ENCODE measurements around the gene NRSN2. TPM values are rescaled to one million over a fixed set of nuclear protein-coding genes. Genes with fewer than 3 reads are reported as not detected.

NRSN2 gene
- 26.5 and 26.8 TPM in 2 replicates for polyA plus RNA-seq (2013)

GRCh38 chr20:346640-347316 lies at the start of gene NRSN2:
NRSN2 (plus strand) TSS chr20:347111; CDS start chr20:349644, 2,533 bp downstream.
- H3K4me3 ChIP-seq (ENCODE audit: low read depth, low read length): peak within 1 kb of the TSS; percentile 74
- H3K23ac ChIP-seq (ENCODE audit: low read length): no peak within 1 kb of the TSS
- peak within 1 kb of the TSS; percentile 62 for H2AFZ ChIP-seq (ENCODE audit: insufficient read depth, low read length, poor library complexity)
- peak within 1 kb of the TSS; percentile 71 for H4K8ac ChIP-seq (ENCODE audit: low read depth, low read length)
- no peaks in the 10 kb centered on the region for H3K27me3 ChIP-seq (ENCODE audit: insufficient read depth, low read length)
- peak within 1 kb of the TSS; percentile 80 for H3K9ac ChIP-seq (ENCODE audit: low read length)
- peak within 1 kb of the TSS; percentile 81 for H3K4me2 ChIP-seq (ENCODE audit: low read length)
- H3K9me3 ChIP-seq (ENCODE audit: insufficient read depth, low read depth, low read length): no peaks in the 10 kb centered on the region
- WGBS (ENCODE audit: extremely low coverage, insufficient coverage, insufficient read length): no CpG with 5 or more reads among the region's 50 CpGs
- H4K91ac ChIP-seq (ENCODE audit: low read depth, low read length): peak within 1 kb of the TSS; percentile 67
- peak within 1 kb of the TSS; percentile 43 for H2BK5ac ChIP-seq (ENCODE audit: low read depth, low read length, poor library complexity)
- H3K27ac ChIP-seq (ENCODE audit: low read depth, low read length): peak within 1 kb of the TSS; percentile 72
- peak within 1 kb of the TSS; percentile 9 for H2BK120ac ChIP-seq (ENCODE audit: insufficient read depth, low read length, poor library complexity)
- no peak within 1 kb of the TSS for H2AK5ac ChIP-seq (ENCODE audit: low read length)
- peak in 1 of 2 donors; percentile 60 for DNase-seq
- no peak within 1 kb of the TSS for H2BK12ac ChIP-seq (ENCODE audit: low read length)
- H4K12ac ChIP-seq (ENCODE audit: low read depth, low read length): peak within 1 kb of the TSS; percentile 67
- H3K36me3 ChIP-seq (ENCODE audit: control insufficient read depth in 1 of 2, insufficient read depth in 2 of 2, low read length in 2 of 2): peaks cover 4 to 6% of the 10 kb centered on the region in 2 experiments
- peaks cover 11% of the 10 kb centered on the region for H3K79me1 ChIP-seq (ENCODE audit: low read length)
- H3K14ac ChIP-seq (ENCODE audit: low read length): peak within 1 kb of the TSS; percentile 63
- peaks cover 0 to 6% of the 10 kb centered on the region in 2 experiments for H3K4me1 ChIP-seq (ENCODE audit: control insufficient read depth in 1 of 2, insufficient read depth in 2 of 2, low read length in 2 of 2)
- peak within 1 kb of the TSS; percentile 16 for H3K4ac ChIP-seq (ENCODE audit: low read depth, low read length)
- H3K79me2 ChIP-seq (ENCODE audit: control insufficient read depth, insufficient read depth, low read length, poor library complexity): peaks cover 5% of the 10 kb centered on the region
- H3K18ac ChIP-seq (ENCODE audit: low read length): peak within 1 kb of the TSS; percentile 51

GRCh38 chr20:297925-298775 lies 48.8 kb upstream of the NRSN2 start:
- H2BK120ac ChIP-seq (ENCODE audit: insufficient read depth, low read length, poor library complexity): peak overlapping the region; percentile 95
- H3K18ac ChIP-seq (ENCODE audit: low read length): peak overlapping the region; percentile 81
- H2AK5ac ChIP-seq (ENCODE audit: low read length): peak overlapping the region; percentile 80
- peaks cover 18 to 21% of the 10 kb centered on the region in 2 experiments for H3K4me1 ChIP-seq (ENCODE audit: control insufficient read depth in 1 of 2, insufficient read depth in 2 of 2, low read length in 2 of 2)
- no CpG with 5 or more reads among the region's 75 CpGs for whole genome bisulfite sequencing (ENCODE audit: extremely low coverage, insufficient coverage, insufficient read length)
- peaks cover 11% of the 10 kb centered on the region for H3K79me1 ChIP-seq (ENCODE audit: low read length)
- DNase-seq: peak; percentile 50 to 53
- peak overlapping the region; percentile 85 for H3K14ac ChIP-seq (ENCODE audit: low read length)
- H2BK12ac ChIP-seq (ENCODE audit: low read length): no peak overlapping the region
- peak overlapping the region; percentile 92 for H3K4me2 ChIP-seq (ENCODE audit: low read length)
- peak overlapping the region; percentile 95 for H4K91ac ChIP-seq (ENCODE audit: low read depth, low read length)
- H3K79me2 ChIP-seq (ENCODE audit: control insufficient read depth, insufficient read depth, low read length, poor library complexity): peaks cover 11% of the 10 kb centered on the region
- H3K9me3 ChIP-seq (ENCODE audit: insufficient read depth, low read depth, low read length): peaks cover 2% of the 10 kb centered on the region
- H3K4me3 ChIP-seq (ENCODE audit: low read depth, low read length): peak overlapping the region; percentile 84
- no peaks in the 10 kb centered on the region for H3K36me3 ChIP-seq (ENCODE audit: control insufficient read depth in 1 of 2, insufficient read depth in 2 of 2, low read length in 2 of 2)
- peak overlapping the region; percentile 57 for H2AFZ ChIP-seq (ENCODE audit: insufficient read depth, low read length, poor library complexity)
- H2BK5ac ChIP-seq (ENCODE audit: low read depth, low read length, poor library complexity): peak overlapping the region; percentile 99
- H3K27ac ChIP-seq (ENCODE audit: low read depth, low read length): peak overlapping the region; percentile 92
- H3K9ac ChIP-seq (ENCODE audit: low read length): peak overlapping the region; percentile 99
- H3K4ac ChIP-seq (ENCODE audit: low read depth, low read length): peak overlapping the region; percentile 73
- peak overlapping the region; percentile 72 for H4K12ac ChIP-seq (ENCODE audit: low read depth, low read length)
- H3K27me3 ChIP-seq (ENCODE audit: insufficient read depth, low read length): no peaks in the 10 kb centered on the region
- peak overlapping the region; percentile 99 for H4K8ac ChIP-seq (ENCODE audit: low read depth, low read length)
- H3K23ac ChIP-seq (ENCODE audit: low read length): peak overlapping the region; percentile 22

DNA sequence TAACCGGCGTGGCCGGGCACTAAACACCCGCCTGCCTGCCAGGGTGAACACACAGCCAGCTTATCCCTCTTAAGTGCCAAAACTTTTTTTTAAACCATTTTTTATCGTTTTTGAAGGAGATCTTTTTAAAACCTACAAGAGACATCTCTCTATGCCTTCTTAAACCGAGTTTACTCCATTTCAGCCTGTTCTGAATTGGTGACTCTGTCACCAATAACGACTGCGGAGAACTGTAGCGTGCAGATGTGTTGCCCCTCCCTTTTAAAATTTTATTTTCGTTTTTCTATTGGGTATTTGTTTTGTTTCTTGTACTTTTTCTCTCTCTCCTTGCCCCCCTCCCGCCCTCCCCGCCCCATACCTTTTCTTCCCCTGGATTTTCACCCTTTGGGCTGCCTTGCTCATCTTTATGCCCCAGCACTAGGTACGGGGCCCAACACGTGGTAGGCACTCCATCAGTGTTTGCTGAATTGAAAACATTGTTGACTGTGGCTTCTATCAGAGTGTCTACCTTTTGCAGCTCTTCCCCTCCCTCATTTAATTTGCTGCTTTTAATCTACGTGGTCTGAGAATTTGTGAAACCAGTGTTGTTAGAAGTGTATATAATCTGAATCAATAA lies 48.0 kb upstream of the NRSN2 start:
- Histone ChIP-seq H2BK5ac (ENCODE audit: low read depth, low read length, poor library complexity) (no peak overlapping the region), H3K9me3 (ENCODE audit: insufficient read depth, low read depth, low read length) (peaks cover 2% of the 10 kb centered on the region), H3K27ac (ENCODE audit: low read depth, low read length) (no peak overlapping the region), H3K79me1 (ENCODE audit: low read length) (peaks cover 11% of the 10 kb centered on the region), H3K4ac (ENCODE audit: low read depth, low read length) (peak overlapping the region; percentile 73), H3K79me2 (ENCODE audit: control insufficient read depth, insufficient read depth, low read length, poor library complexity) (peaks cover 11% of the 10 kb centered on the region), H2AFZ (ENCODE audit: insufficient read depth, low read length, poor library complexity) (peak overlapping the region; percentile 37), H4K12ac (ENCODE audit: low read depth, low read length) (no peak overlapping the region), H3K4me2 (ENCODE audit: low read length) (peak overlapping the region; percentile 92), H2BK12ac (ENCODE audit: low read length) (no peak overlapping the region), H3K23ac (ENCODE audit: low read length) (peak overlapping the region; percentile 22), H3K18ac (ENCODE audit: low read length) (peak overlapping the region; percentile 81), H3K9ac (ENCODE audit: low read length) (peak overlapping the region; percentile 99), H3K36me3 (ENCODE audit: control insufficient read depth in 1 of 2, insufficient read depth in 2 of 2, low read length in 2 of 2) (no peaks in the 10 kb centered on the region), H2AK5ac (ENCODE audit: low read length) (peak overlapping the region; percentile 40), H3K14ac (ENCODE audit: low read length) (peak overlapping the region; percentile 53), H3K4me1 (ENCODE audit: control insufficient read depth in 1 of 2, insufficient read depth in 2 of 2, low read length in 2 of 2) (peaks cover 18 to 21% of the 10 kb centered on the region in 2 experiments), H4K91ac (ENCODE audit: low read depth, low read length) (no peak overlapping the region), H2BK120ac (ENCODE audit: insufficient read depth, low read length, poor library complexity) (no peak overlapping the region), H3K27me3 (ENCODE audit: insufficient read depth, low read length) (no peaks in the 10 kb centered on the region), H3K4me3 (ENCODE audit: low read depth, low read length) (peak overlapping the region; percentile 84), H4K8ac (ENCODE audit: low read depth, low read length) (peak overlapping the region; percentile 14)
- DNase-seq: no peak
- WGBS (ENCODE audit: extremely low coverage, insufficient coverage, insufficient read length): no CpG with 5 or more reads among the region's 15 CpGs

GRCh38 chr20:300345-300990 lies 46.4 kb upstream of the NRSN2 start:
- Histone ChIP-seq H3K14ac (ENCODE audit: low read length) (no peak overlapping the region), H3K79me2 (ENCODE audit: control insufficient read depth, insufficient read depth, low read length, poor library complexity) (peaks cover 11% of the 10 kb centered on the region), H3K27ac (ENCODE audit: low read depth, low read length) (no peak overlapping the region), H4K91ac (ENCODE audit: low read depth, low read length) (no peak overlapping the region), H3K4me2 (ENCODE audit: low read length) (no peak overlapping the region), H2AFZ (ENCODE audit: insufficient read depth, low read length, poor library complexity) (no peak overlapping the region), H4K12ac (ENCODE audit: low read depth, low read length) (no peak overlapping the region), H2BK5ac (ENCODE audit: low read depth, low read length, poor library complexity) (no peak overlapping the region), H3K23ac (ENCODE audit: low read length) (no peak overlapping the region), H2AK5ac (ENCODE audit: low read length) (no peak overlapping the region), H2BK120ac (ENCODE audit: insufficient read depth, low read length, poor library complexity) (no peak overlapping the region), H3K36me3 (ENCODE audit: control insufficient read depth in 1 of 2, insufficient read depth in 2 of 2, low read length in 2 of 2) (no peaks in the 10 kb centered on the region), H3K27me3 (ENCODE audit: insufficient read depth, low read length) (no peaks in the 10 kb centered on the region), H3K79me1 (ENCODE audit: low read length) (peaks cover 11% of the 10 kb centered on the region), H3K9ac (ENCODE audit: low read length) (no peak overlapping the region), H3K4ac (ENCODE audit: low read depth, low read length) (no peak overlapping the region), H3K9me3 (ENCODE audit: insufficient read depth, low read depth, low read length) (peaks cover 2% of the 10 kb centered on the region), H3K4me1 (ENCODE audit: control insufficient read depth in 1 of 2, insufficient read depth in 2 of 2, low read length in 2 of 2) (peaks cover 18 to 21% of the 10 kb centered on the region in 2 experiments), H4K8ac (ENCODE audit: low read depth, low read length) (no peak overlapping the region), H3K18ac (ENCODE audit: low read length) (no peak overlapping the region), H3K4me3 (ENCODE audit: low read depth, low read length) (no peak overlapping the region), H2BK12ac (ENCODE audit: low read length) (no peak overlapping the region)
- DNase-seq: no peak
- whole genome bisulfite sequencing (ENCODE audit: extremely low coverage, insufficient coverage, insufficient read length): no CpG with 5 or more reads among the region's 10 CpGs

Data from trophoblast cell (in vitro differentiated cells and primary cell).